A172 (cell line): Measurements from ENCODE around the gene MRC2. TPM values are rescaled to one million over a fixed set of nuclear protein-coding genes. Genes with fewer than 3 reads are reported as not detected.

Source experiments
- DNase-seq: peaks from one replicate; pipeline ENCODE4 v3.0.0-alpha.2; 2015; ENCODE audit warnings: low spot score
- total RNA-seq: library from RNA; depleted of rRNA; stranded (reverse); fragments of >200 nt; shearing (Covaris generic); gene quantifications from 2 replicates; pipeline ENCODE4 v1.2.3, GENCODE V29; 2014

Gene MRC2
- total RNA-seq, 1 experiment from 2014 or later: 123 TPM

DNA sequence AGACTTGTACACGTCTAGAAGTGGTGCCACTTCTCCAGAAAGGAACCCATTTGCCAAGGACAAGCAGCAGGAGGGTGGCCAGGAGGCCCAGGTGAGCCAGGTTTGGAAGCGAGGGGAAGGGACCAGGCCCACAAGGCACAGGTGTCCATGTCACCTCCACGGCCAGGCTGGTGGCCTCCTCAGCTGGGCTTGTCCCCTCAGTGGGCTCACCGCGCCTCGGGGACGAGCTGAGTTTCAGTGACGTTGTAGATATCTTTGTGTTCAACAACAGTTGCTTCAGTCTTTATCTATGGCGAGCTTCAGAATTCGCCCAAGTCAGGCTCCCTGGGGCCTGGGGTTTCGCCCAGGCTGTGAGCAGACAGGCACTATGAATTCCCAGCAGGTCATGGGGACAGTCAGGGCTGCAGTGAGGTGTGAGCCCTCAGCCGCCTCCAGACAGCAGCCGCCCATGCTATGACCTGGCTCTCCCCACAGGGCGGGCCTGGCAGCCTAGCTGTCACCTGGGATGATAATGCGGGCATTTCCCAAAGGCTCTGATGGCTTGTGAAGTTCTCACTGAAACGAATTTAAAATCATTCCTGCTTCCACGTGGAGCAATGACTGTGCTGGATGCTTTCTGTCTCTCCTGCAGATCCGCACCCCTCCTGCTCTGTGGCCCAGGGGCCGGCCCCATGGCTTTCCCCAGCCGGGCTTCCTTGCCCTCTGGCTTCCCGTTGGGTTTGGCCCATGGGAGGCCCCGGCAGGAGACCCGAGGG lies 89.5 kb downstream of the MRC2 start:
- no peak for DNase-seq

- DNase-seq: no peak
Measured at GRCh38 chr17:62717589-62717855, 90.1 kb downstream of the MRC2 start.

- no peak for DNase-seq
Measured at GRCh38 chr17:62717889-62718288, 90.4 kb downstream of the MRC2 start.

GRCh38 chr17:62718429-62718828 lies 91.0 kb downstream of the MRC2 start:
- DNase-seq: peak; percentile 69

GRCh38 chr17:62719586-62719985 lies 92.1 kb downstream of the MRC2 start:
- no peak for DNase-seq

DNA sequence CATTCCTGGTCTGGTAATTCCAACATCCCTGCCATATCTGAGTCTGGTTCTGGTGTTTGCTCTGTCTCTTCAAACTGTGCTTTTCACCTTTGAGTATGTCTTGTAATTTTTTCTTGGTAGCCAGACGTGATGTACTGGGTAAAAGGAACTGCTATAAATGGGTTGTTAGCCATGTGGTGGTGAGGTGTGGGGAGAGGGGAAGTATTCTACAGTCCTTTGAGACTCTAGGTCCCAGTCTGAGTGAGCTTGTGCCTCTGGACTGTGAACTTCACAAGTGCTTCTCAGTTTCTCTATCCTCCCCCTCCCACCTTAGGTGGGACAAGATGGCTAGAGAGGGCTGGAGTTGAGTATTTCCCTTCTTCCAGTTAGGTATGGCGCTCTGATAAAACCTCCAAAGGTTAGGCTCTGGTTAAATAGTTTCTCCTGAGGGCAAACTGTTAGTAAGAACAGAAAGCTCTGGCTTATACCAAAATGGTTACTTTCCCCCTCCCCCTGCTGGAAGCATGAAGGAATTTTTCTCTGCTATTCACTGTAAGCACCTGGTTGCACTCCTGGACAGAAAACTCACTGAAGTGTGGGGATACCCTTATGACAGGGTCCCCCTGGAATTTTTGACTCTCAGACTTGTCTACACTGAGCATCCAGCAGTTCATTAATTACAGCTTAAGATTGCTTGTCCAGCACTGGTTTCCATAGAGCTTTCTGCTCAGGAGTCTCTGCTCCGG lies 92.8 kb downstream of the MRC2 start:
- DNase-seq: peak; percentile 28

DNA sequence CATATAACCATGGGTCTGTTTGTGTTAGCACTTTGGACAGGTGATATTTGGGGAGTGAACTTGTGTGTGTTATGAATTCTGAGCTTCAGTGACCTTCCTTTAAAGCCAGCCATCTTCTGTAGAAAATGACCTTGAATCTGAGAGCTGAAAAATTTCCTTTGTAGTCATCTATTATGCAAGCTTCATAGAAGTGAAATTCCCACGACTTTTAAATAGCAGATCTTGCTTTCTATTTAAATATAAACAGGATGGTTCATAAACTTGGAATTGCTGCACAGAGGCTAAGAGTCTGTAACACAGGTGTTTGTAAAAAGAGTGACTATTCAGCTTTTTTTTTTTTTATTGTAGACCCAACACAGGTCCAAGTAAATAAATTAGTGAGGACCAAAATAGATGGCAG lies 95.2 kb downstream of the MRC2 start:
- no peak for DNase-seq

DNA sequence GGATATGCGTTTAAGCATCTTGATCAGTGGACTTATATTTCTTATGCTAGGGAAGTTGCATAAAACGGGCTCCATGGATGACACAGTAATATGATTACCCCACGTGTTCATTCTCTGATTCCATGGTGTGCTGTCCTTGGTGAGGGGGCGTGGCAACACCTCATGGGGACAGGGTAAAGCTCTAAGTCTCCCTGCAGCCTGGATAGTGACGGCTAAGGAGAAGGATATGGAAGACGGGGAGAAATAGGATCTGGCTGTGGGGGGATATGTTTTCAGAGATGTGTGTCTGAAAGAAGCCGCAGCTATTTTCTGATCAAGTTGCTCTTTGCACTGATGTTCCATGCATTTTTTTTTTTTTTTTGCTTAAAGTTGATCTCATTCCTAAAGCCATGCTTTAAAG lies 96.4 kb downstream of the MRC2 start:
- DNase-seq: no peak

GRCh38 chr17:62724398-62725146 lies 97.1 kb downstream of the MRC2 start:
- DNase-seq: peak; percentile 18

DNA sequence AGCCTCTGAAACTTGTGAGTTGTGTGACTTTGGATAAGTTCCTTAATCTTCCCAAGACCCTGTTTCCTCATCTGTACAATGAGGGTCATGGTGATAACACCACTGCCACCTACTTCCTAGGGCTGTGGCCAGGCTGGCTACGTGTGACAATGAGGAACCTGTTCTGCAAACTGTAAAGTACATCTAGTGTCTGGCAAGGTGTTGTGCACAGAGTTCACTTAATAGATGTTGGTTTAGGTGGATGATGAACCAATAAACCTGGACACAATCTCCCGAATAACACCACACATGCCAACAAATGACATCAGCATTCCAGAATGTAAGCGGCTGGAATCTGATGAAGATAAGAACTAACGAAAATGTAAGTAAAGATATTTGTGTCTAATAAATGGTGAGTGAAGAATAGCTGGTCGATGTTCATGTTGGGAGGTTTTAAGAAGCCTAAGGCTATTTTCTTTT lies 98.3 kb downstream of the MRC2 start:
- peak; percentile 43 for DNase-seq

GRCh38 chr17:62727916-62728672 lies 100.6 kb downstream of the MRC2 start:
- no peak for DNase-seq

- no peak for DNase-seq
Measured at GRCh38 chr17:62732125-62732524, 104.7 kb downstream of the MRC2 start.

- no peak for DNase-seq
Measured at GRCh38 chr17:62735044-62735651, 107.7 kb downstream of the MRC2 start.

DNA sequence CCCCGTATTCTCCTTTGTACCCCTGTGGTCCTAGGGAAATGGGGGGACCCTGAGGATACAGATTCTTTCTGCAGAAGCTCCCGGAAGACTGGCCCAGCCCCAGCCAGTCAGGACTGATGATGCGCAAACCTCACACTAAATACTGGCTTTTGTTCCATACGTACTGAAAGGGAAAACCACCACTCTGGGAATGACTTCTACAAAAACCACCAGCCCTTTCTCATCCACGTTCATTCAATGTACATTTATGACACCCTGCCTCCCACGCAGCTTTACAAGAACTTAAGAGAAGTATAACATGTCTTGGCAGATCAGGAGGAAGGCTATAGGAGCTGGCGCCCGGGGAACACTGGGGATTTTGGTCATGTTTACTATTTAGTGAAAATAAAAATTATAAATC lies 110.0 kb downstream of the MRC2 start:
- no peak for DNase-seq

DNA sequence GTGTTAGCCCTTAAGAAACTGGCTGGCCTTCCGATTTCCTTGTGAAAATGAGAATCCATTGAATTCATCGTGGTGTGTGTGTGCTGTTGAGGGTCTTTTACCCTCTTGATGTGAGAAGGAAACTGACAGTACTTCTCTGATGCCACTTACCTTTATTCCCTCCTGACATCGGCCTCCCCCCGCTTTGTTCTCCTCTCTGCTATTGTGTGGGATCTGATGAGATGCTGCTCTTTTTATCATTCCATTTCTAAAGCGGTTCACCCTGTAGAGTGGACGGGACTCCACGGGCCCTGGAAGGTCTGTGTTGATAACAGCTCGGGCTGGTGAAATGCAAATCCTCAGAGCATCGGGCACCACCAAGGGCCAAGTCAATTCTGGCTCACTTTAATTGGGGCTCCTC lies 110.8 kb downstream of the MRC2 start:
- no peak for DNase-seq

- no peak for DNase-seq
Measured at GRCh38 chr17:62739645-62740388, 112.3 kb downstream of the MRC2 start.

GRCh38 chr17:62741290-62741689 lies 113.8 kb downstream of the MRC2 start:
- no peak for DNase-seq
